HEK293 (cell line): Measurements from ENCODE around the gene GNG7.

ENCODE experiments used
- BCL11A ChIP-seq: fragments of 450-650 bp; formaldehyde crosslinking; IDR thresholded peaks from 2 replicates; pipeline ENCODE4 v1.5.1; 2016; ENCODE audit warnings: low read depth, missing biosample characterization, missing genetic modification characterization
- EGR2 ChIP-seq: fragments of 450-650 bp; formaldehyde crosslinking; IDR thresholded peaks from 2 replicates; pipeline ENCODE4 v1.5.1; 2016; ENCODE audit warnings: low read depth, missing biosample characterization, missing genetic modification characterization
- GLIS2 ChIP-seq: fragments of 450-650 bp; formaldehyde crosslinking; IDR thresholded peaks from 2 replicates; pipeline ENCODE4 v1.5.1; 2016; ENCODE audit warnings: missing biosample characterization, missing genetic modification characterization
- KLF10 ChIP-seq: fragments of 450-650 bp; IDR thresholded peaks from 2 replicates; pipeline ENCODE4 v1.5.1; 2018; ENCODE audit warnings: missing biosample characterization, mild to moderate bottlenecking, missing genetic modification characterization
- OSR2 ChIP-seq: fragments of 450-650 bp; formaldehyde crosslinking; IDR thresholded peaks from 2 replicates; pipeline ENCODE4 v1.5.1; 2016; ENCODE audit warnings: missing biosample characterization, missing genetic modification characterization
- RBAK ChIP-seq: fragments of 450-650 bp; formaldehyde crosslinking; IDR thresholded peaks from 2 replicates; pipeline ENCODE4 v1.5.1; 2016; ENCODE audit warnings: missing biosample characterization, missing genetic modification characterization
- ZBTB7A ChIP-seq: fragments of 450-650 bp; formaldehyde crosslinking; IDR thresholded peaks from 2 replicates; pipeline ENCODE4 v1.5.1; 2016; ENCODE audit warnings: low read depth, missing biosample characterization, missing genetic modification characterization
- ZBTB8A ChIP-seq: fragments of 450-650 bp; formaldehyde crosslinking; IDR thresholded peaks from 2 replicates; pipeline ENCODE4 v1.5.1; 2016; ENCODE audit warnings: missing biosample characterization, missing genetic modification characterization
- ZNF132 ChIP-seq: fragments of 450-650 bp; formaldehyde crosslinking; IDR thresholded peaks from 2 replicates; pipeline ENCODE4 v1.5.1; 2017; ENCODE audit warnings: missing biosample characterization, missing genetic modification characterization, borderline replicate concordance
- ZNF324 ChIP-seq: fragments of 450-650 bp; formaldehyde crosslinking; IDR thresholded peaks from 2 replicates; pipeline ENCODE4 v1.5.1; 2016; ENCODE audit warnings: missing biosample characterization, missing genetic modification characterization
- ZNF529 ChIP-seq: fragments of 450-650 bp; formaldehyde crosslinking; IDR thresholded peaks from 2 replicates; pipeline ENCODE4 v1.5.1; 2017; ENCODE audit warnings: missing genetic modification characterization, missing biosample characterization; ENCODE audit not compliant: insufficient replicate concordance
- ZNF610 ChIP-seq: fragments of 450-650 bp; formaldehyde crosslinking; IDR thresholded peaks from 2 replicates; pipeline ENCODE4 v1.5.1; 2016; ENCODE audit warnings: missing biosample characterization, missing genetic modification characterization, borderline replicate concordance
- ZNF624 ChIP-seq: fragments of 450-650 bp; formaldehyde crosslinking; IDR thresholded peaks from 2 replicates; pipeline ENCODE4 v1.5.1; 2017; ENCODE audit warnings: missing biosample characterization, missing genetic modification characterization
- ZNF791 ChIP-seq: fragments of 450-650 bp; formaldehyde crosslinking; IDR thresholded peaks from 2 replicates; pipeline ENCODE4 v1.5.1; 2016; ENCODE audit warnings: missing biosample characterization, missing genetic modification characterization
- ZXDB ChIP-seq: fragments of 450-650 bp; formaldehyde crosslinking; IDR thresholded peaks from 2 replicates; pipeline ENCODE4 v1.5.1; 2016; ENCODE audit warnings: missing biosample characterization, missing genetic modification characterization
- TF ChIP-seq, protein P1 (sequence below): sonication (generic); formaldehyde crosslinking; IDR thresholded peaks from 2 replicates; pipeline ENCODE4 v1.8.1; 2022; ENCODE audit warnings: mild to moderate bottlenecking, moderate library complexity, missing genetic modification reagents
- TF ChIP-seq, protein P2 (sequence below): fragments of 450-650 bp; formaldehyde crosslinking; IDR thresholded peaks from 2 replicates; pipeline ENCODE4 v1.5.1; 2016; ENCODE audit warnings: missing biosample characterization, missing genetic modification characterization
- TF ChIP-seq, protein P3 (sequence below): fragments of 450-650 bp; formaldehyde crosslinking; IDR thresholded peaks from 2 replicates; pipeline ENCODE4 v1.5.1; 2016; ENCODE audit warnings: missing biosample characterization, missing genetic modification characterization
- TF ChIP-seq, protein P4 (sequence below): fragments of 450-650 bp; formaldehyde crosslinking; IDR thresholded peaks from 2 replicates; pipeline ENCODE4 v1.5.1; 2016; ENCODE audit warnings: missing biosample characterization, missing genetic modification characterization
- TF ChIP-seq, protein P5 (sequence below): fragments of 450-650 bp; formaldehyde crosslinking; IDR thresholded peaks from 2 replicates; pipeline ENCODE4 v1.5.1; 2016; ENCODE audit warnings: missing biosample characterization, missing genetic modification characterization
- TF ChIP-seq, protein P6 (sequence below): fragments of 450-650 bp; formaldehyde crosslinking; IDR thresholded peaks from 2 replicates; pipeline ENCODE4 v1.5.1; 2016; ENCODE audit warnings: missing biosample characterization, missing genetic modification characterization

GNG7 gene

DNA sequence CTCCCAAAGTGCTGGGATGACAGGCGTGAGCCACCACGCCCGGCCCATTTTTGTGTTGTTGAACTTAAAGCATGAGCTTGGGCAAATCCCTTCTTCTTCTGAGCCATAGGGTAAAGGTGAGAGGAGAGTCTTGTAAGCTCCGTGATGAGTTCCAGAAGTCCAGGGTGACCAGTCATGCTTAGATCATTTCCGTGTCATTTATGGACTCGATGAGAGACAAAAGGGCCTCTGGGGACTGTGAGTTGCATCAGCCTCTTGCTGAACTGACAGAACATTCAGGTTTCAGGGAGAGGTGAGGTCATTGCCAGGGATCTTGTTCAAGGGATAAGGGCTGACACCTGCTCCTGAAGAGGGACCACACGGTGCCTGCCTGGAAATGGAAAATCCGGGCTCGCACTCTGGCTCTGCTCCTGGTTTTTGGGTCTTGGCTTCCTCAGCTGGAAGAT, 173.0 kb downstream of the GNG7 start (continued):
- TF ChIP-seq ZBTB8A (tag by site-specific recombination) (peak; percentile 73), EGR2 (no peak), BCL11A (tag by site-specific recombination) (peak; percentile 95), ZNF132 (tag by site-specific recombination) (no peak), ZNF324 (peak; percentile 98), GLIS2 (tag by site-specific recombination) (no peak), RBAK (peak; percentile 91), OSR2 (tag by site-specific recombination) (peak; percentile 92), ZBTB7A (tag by site-specific recombination) (no peak), ZNF610 (tag by site-specific recombination) (0 out of 2 replicates have a peak, but pooled peaks have one; percentile 46), ZNF791 (tag by site-specific recombination) (no peak), KLF10 (tag by site-specific recombination) (peak; percentile 74), ZNF624 (tag by site-specific recombination) (no peak), ZNF529 (tag by site-specific recombination) (no peak), ZXDB (tag by site-specific recombination) (peak; percentile 62)
- TF ChIP-seq, protein P1, sequence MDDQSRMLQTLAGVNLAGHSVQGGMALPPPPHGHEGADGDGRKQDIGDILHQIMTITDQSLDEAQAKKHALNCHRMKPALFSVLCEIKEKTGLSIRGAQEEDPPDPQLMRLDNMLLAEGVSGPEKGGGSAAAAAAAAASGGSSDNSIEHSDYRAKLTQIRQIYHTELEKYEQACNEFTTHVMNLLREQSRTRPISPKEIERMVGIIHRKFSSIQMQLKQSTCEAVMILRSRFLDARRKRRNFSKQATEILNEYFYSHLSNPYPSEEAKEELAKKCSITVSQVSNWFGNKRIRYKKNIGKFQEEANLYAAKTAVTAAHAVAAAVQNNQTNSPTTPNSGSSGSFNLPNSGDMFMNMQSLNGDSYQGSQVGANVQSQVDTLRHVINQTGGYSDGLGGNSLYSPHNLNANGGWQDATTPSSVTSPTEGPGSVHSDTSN (CRISPR knock-in tag): no peak
- TF ChIP-seq, protein P2, sequence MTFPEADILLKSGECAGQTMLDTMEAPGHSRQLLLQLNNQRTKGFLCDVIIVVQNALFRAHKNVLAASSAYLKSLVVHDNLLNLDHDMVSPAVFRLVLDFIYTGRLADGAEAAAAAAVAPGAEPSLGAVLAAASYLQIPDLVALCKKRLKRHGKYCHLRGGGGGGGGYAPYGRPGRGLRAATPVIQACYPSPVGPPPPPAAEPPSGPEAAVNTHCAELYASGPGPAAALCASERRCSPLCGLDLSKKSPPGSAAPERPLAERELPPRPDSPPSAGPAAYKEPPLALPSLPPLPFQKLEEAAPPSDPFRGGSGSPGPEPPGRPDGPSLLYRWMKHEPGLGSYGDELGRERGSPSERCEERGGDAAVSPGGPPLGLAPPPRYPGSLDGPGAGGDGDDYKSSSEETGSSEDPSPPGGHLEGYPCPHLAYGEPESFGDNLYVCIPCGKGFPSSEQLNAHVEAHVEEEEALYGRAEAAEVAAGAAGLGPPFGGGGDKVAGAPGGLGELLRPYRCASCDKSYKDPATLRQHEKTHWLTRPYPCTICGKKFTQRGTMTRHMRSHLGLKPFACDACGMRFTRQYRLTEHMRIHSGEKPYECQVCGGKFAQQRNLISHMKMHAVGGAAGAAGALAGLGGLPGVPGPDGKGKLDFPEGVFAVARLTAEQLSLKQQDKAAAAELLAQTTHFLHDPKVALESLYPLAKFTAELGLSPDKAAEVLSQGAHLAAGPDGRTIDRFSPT (tag by site-specific recombination): peak; percentile 92
- TF ChIP-seq, protein P3, sequence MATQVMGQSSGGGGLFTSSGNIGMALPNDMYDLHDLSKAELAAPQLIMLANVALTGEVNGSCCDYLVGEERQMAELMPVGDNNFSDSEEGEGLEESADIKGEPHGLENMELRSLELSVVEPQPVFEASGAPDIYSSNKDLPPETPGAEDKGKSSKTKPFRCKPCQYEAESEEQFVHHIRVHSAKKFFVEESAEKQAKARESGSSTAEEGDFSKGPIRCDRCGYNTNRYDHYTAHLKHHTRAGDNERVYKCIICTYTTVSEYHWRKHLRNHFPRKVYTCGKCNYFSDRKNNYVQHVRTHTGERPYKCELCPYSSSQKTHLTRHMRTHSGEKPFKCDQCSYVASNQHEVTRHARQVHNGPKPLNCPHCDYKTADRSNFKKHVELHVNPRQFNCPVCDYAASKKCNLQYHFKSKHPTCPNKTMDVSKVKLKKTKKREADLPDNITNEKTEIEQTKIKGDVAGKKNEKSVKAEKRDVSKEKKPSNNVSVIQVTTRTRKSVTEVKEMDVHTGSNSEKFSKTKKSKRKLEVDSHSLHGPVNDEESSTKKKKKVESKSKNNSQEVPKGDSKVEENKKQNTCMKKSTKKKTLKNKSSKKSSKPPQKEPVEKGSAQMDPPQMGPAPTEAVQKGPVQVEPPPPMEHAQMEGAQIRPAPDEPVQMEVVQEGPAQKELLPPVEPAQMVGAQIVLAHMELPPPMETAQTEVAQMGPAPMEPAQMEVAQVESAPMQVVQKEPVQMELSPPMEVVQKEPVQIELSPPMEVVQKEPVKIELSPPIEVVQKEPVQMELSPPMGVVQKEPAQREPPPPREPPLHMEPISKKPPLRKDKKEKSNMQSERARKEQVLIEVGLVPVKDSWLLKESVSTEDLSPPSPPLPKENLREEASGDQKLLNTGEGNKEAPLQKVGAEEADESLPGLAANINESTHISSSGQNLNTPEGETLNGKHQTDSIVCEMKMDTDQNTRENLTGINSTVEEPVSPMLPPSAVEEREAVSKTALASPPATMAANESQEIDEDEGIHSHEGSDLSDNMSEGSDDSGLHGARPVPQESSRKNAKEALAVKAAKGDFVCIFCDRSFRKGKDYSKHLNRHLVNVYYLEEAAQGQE (tag by site-specific recombination): no peak
- TF ChIP-seq, protein P4, sequence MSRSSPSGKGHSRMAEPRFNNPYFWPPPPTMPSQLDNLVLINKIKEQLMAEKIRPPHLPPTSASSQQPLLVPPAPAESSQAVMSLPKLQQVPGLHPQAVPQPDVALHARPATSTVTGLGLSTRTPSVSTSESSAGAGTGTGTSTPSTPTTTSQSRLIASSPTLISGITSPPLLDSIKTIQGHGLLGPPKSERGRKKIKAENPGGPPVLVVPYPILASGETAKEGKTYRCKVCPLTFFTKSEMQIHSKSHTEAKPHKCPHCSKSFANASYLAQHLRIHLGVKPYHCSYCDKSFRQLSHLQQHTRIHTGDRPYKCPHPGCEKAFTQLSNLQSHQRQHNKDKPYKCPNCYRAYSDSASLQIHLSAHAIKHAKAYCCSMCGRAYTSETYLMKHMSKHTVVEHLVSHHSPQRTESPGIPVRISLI (tag by site-specific recombination): no peak
- TF ChIP-seq, protein P5, sequence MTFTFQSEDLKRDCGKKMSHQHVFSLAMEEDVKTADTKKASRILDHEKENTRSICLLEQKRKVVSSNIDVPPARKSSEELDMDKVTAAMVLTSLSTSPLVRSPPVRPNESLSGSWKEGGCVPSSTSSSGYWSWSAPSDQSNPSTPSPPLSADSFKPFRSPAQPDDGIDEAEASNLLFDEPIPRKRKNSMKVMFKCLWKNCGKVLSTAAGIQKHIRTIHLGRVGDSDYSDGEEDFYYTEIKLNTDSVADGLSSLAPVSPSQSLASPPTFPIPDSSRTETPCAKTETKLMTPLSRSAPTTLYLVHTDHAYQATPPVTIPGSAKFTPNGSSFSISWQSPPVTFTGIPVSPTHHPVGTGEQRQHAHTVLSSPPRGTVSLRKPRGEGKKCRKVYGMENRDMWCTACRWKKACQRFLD (tag by site-specific recombination): no peak
- TF ChIP-seq, protein P6, sequence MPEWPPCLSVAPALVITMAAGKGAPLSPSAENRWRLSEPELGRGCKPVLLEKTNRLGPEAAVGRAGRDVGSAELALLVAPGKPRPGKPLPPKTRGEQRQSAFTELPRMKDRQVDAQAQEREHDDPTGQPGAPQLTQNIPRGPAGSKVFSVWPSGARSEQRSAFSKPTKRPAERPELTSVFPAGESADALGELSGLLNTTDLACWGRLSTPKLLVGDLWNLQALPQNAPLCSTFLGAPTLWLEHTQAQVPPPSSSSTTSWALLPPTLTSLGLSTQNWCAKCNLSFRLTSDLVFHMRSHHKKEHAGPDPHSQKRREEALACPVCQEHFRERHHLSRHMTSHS (tag by site-specific recombination): no peak
